Stomach (tissue), 9 donors: ENCODE results near the gene MYO9B. TPM values are rescaled to one million over a fixed set of nuclear protein-coding genes. Genes with fewer than 3 reads are reported as not detected.
A peak's percentile ranks its signal among the peaks of the same experiment; 100 is the strongest.

ENCODE experiments used
- DNase-seq, 2 donors: peaks; one replicate each; pipeline versions ENCODE4 v3.0.0 to v3.0.0-alpha.2; 2013 to 2019
- H3K27ac ChIP-seq, 5 donors: fragments of 200-600 bp in 4 of 5; sonication (generic) in 4 of 5; one replicate each; pipeline ENCODE4 v1.5.1; 2013 to 2019; ENCODE audit warnings: mild to moderate bottlenecking in 1 of 5, moderate library complexity in 1 of 5
- H3K27me3 ChIP-seq, 3 donors: fragments of 200-600 bp; sonication (generic); one replicate each; pipeline ENCODE4 v1.5.1; 2017 to 2019; ENCODE audit warnings: mixed run types in 1 of 3
- H3K36me3 ChIP-seq, 4 donors: fragments of 200-600 bp; sonication (generic); 1 replicate in 3 of 4; 2 replicates in 1 of 4; pipeline ENCODE4 v1.5.1; 2016 to 2019
- H3K4me1 ChIP-seq, 4 donors: fragments of 200-600 bp; sonication (generic); one replicate each; pipeline ENCODE4 v1.5.1; 2016 to 2019
- H3K4me3 ChIP-seq, 4 donors: fragments of 200-600 bp; sonication (generic) in 3 of 4; one replicate each; pipeline ENCODE4 v1.5.1; 2016 to 2019; ENCODE audit warnings: mild to moderate bottlenecking in 1 of 4
- H3K9me3 ChIP-seq, 4 donors: fragments of 200-600 bp; sonication (generic); one replicate each; pipeline ENCODE4 v1.5.1; 2016 to 2019
- EP300 ChIP-seq: sonication (generic); formaldehyde crosslinking; IDR thresholded peaks from one replicate; pipeline ENCODE4 v1.6.1; 2017; ENCODE audit warnings: antibody characterized with exemption
- POLR2A ChIP-seq, 4 donors: fragments of 450-650 bp; IDR thresholded peaks; one replicate each; pipeline ENCODE4 v1.6.1; 2016; ENCODE audit warnings: antibody characterized with exemption in 4 of 4, control low read depth in 2 of 4, mild to moderate bottlenecking in 1 of 4, moderate library complexity in 1 of 4
- POLR2AphosphoS5 ChIP-seq, 3 donors: sonication (generic); formaldehyde crosslinking; IDR thresholded peaks; one replicate each; pipeline ENCODE4 v1.6.1; 2016; ENCODE audit warnings: antibody characterized with exemption in 3 of 3
- WGBS, 5 donors: extraction: QIAGEN DNeasy Blood & Tissue Kit in 3 of 5; methylation state at CpG; one replicate each; pipeline versions ENCODE4 v1.1.5 to v1.1.7; 2013 to 2018; 5-methylcytosine and 5-hydroxymethylcytosine counted together
- intact Hi-C: fragments of 100-400 bp; cut with DNase I; formaldehyde crosslinking; loops from one replicate; pipeline ENCODE4 v1.15.1; 2023; ENCODE audit warnings: low total_unique reads
- polyA plus RNA-seq, 3 donors: library from polyadenylated mRNA; stranded (reverse); fragments of 200-250 nt; gene quantifications; one replicate each; pipeline ENCODE4 v1.2.3, GENCODE V29; 2013
- total RNA-seq, 5 donors: library from RNA; depleted of rRNA; stranded (reverse); fragments of >200 nt; gene quantifications; one replicate each; pipeline versions ENCODE4 v1.1.0 to v1.2.3, GENCODE V29; 2014 to 2016
- TF ChIP-seq, protein P1 (sequence below), 7 experiments: fragments of 450-650 bp in 4 of 7; fragments of 200-600 bp in 3 of 7; sonication (generic) in 3 of 7; IDR thresholded peaks; one replicate each; pipeline ENCODE4 v1.5.1; 2016 to 2019; ENCODE audit warnings: antibody characterized with exemption in 7 of 7, control low read depth in 2 of 7, mild to moderate bottlenecking in 1 of 7
- donor health status: healthy with polysubstance abuse.
- donor health status: Bipolar disorder and iron deficiency.
- donor health status: healthy.

The MYO9B gene
- total and polyA plus RNA-seq, 8 donors = 30.2 to 265 (median 62.5) TPM

DNA sequence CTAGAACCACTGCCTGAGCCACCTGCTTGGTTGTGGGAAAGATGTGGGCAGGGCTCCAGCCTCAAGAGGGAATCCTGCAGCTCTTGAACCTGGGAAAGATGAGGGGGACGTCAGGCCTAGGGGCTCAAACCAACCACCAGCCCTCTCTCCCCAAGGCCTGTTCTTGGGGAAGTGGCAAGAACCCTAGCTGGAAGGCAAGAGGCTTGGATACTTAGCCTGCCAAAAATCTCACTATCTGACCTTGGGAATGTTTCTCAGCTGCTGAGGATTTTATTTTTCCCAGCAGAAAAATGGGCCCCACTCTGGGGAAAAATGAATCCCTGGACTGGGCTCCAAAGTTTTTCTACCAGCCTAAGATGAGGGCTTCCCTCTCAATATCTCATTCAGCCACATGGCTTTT lies 184.4 kb downstream of the MYO9B start:
- intact Hi-C loops = no loop called here
- TF ChIP-seq POLR2A (IDR thresholded peaks at IDR 0.05) = no peak
- TF ChIP-seq EP300 = no peak
- no peak for TF ChIP-seq POLR2AphosphoS5 (IDR thresholded peaks at IDR 0.05)
- TF ChIP-seq, protein P1, sequence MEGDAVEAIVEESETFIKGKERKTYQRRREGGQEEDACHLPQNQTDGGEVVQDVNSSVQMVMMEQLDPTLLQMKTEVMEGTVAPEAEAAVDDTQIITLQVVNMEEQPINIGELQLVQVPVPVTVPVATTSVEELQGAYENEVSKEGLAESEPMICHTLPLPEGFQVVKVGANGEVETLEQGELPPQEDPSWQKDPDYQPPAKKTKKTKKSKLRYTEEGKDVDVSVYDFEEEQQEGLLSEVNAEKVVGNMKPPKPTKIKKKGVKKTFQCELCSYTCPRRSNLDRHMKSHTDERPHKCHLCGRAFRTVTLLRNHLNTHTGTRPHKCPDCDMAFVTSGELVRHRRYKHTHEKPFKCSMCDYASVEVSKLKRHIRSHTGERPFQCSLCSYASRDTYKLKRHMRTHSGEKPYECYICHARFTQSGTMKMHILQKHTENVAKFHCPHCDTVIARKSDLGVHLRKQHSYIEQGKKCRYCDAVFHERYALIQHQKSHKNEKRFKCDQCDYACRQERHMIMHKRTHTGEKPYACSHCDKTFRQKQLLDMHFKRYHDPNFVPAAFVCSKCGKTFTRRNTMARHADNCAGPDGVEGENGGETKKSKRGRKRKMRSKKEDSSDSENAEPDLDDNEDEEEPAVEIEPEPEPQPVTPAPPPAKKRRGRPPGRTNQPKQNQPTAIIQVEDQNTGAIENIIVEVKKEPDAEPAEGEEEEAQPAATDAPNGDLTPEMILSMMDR (IDR thresholded peaks at IDR 0.05) = no peak

DNA sequence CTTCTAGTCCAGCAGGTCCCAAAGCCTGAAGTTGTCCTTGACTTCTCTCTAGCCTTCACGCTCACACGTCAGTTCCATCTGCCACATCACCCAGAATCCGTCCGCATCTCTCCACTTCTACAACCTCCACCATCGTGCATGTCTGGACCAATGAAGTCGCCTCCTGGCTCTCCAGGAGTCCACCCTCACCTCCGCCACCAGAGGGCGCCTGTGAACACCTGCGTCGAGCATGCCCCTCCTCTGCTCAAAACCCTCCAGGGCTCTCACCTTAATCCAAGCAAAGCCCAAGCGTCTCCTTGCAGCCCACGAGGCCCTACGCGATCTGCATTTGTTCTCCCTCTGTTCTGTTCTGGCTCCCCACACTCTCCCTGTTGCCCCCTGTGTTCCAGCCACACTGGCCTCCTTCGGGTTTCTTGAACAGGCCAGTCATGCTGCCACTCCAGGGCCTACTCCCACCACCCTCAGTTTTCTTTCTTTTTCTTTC lies 185.3 kb downstream of the MYO9B start:
- 13 to 17% (median 15%) methylated on average over 15 of the region's 15 CpGs for WGBS, 5 donors
- Histone ChIP-seq H3K36me3 (no peaks in the 10 kb centered on the region), H3K9me3 (peaks cover 0 to 9% (median 4%) of the 10 kb centered on the region in 4 donors), H3K27me3 (no peaks in the 10 kb centered on the region), H3K27ac (no peak overlapping the region), H3K4me3 (no peak overlapping the region), H3K4me1 (peaks cover 0 to 5% (median 0%) of the 10 kb centered on the region in 4 donors)
- intact Hi-C loops = no loop called here
- peak; percentile 90 to 91 for DNase-seq
- TF ChIP-seq POLR2AphosphoS5 (IDR thresholded peaks at IDR 0.05) (peak in 2 of 3 donors; percentile 13 to 51), EP300 (no peak)
- TF ChIP-seq, protein P1 (IDR thresholded peaks at IDR 0.05) = peak in 5 of 7 experiments; percentile 90 to 93 (median 91)

More for the DNA sequence above, 184.4 kb downstream of the MYO9B start:
- H3K4me1 ChIP-seq = peaks cover 0 to 5% (median 0%) of the 10 kb centered on the region in 4 donors
- H3K36me3 ChIP-seq = no peaks in the 10 kb centered on the region
- H3K27me3 ChIP-seq = no peaks in the 10 kb centered on the region
- H3K27ac ChIP-seq = no peak overlapping the region
- WGBS, 5 donors = 56 to 68% (median 64%) methylated on average over 1 of the region's 1 CpG
- peaks cover 0 to 9% (median 4%) of the 10 kb centered on the region in 4 donors for H3K9me3 ChIP-seq
- no peak for DNase-seq
- no peak overlapping the region for H3K4me3 ChIP-seq

DNA sequence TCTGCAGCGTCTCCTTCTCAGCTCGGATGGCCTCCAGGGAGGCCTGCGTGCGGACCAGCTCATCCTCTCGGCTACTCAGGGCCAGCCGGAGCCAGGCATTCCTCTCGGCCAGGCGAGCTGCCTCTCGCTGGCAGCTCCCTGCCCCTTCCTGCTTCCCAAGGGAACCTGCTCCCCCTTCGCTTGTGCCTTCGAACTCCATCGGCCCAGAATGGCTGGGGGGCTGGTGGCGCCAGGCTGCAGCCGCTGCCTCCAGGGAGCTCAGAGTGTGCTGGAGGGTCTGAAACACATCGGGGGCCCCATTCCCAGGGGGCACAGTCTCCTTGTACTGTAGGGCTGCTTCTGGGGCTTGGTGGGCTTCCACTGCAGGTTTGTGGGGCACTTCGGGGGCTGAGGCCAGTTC lies 187.0 kb downstream of the MYO9B start:
- H3K36me3 ChIP-seq = no peaks in the 10 kb centered on the region
- peaks cover 0 to 9% (median 3%) of the 10 kb centered on the region in 4 donors for H3K4me1 ChIP-seq
- DNase-seq = no peak
- intact Hi-C loops = no loop called here
- WGBS, 5 donors = 65 to 85% (median 80%) methylated on average over 6 to 16 of the region's 16 CpGs
- TF ChIP-seq, protein P1 (IDR thresholded peaks at IDR 0.05) = no peak
- no peak for TF ChIP-seq POLR2A (IDR thresholded peaks at IDR 0.05)
- no peak for TF ChIP-seq EP300
- no peak for TF ChIP-seq POLR2AphosphoS5 (IDR thresholded peaks at IDR 0.05)
- no peaks in the 10 kb centered on the region for H3K27me3 ChIP-seq
- no peak overlapping the region for H3K27ac ChIP-seq
- H3K9me3 ChIP-seq = peaks cover 0 to 9% (median 4%) of the 10 kb centered on the region in 4 donors
- H3K4me3 ChIP-seq = peak overlapping the region in 1 of 4 donors; percentile 38

Other genes starting within 250 kb of the MYO9B start
- 100 to 1,000 TPM in 3 of 5 donors, 10 to 100 TPM in 2; 49.9 to 566 (median 123) TPM for gene SIN3B, start 246.4 kb upstream of the MYO9B start, total RNA-seq
- 10 to 100 TPM in 2 of 3 donors, 1 to 10 TPM in 1; 9.2 to 18.6 (median 14.9) TPM for gene SIN3B, start 246.4 kb upstream of the MYO9B start, polyA plus RNA-seq
- 1 to 10 TPM in 3 of 5 donors, under 1 TPM in 1, not detected in 1; 0.58 to 6.8 (median 2.8) TPM for gene F2RL3, start 186.8 kb upstream of the MYO9B start, total RNA-seq
- 1 to 10 TPM; 1.4 to 3.0 (median 1.8) TPM for gene F2RL3, start 186.8 kb upstream of the MYO9B start, polyA plus RNA-seq
- 100 to 1,000 TPM in 1 of 5 donors, 10 to 100 TPM in 3, under 1 TPM in 1; 0.43 to 221 (median 13.2) TPM for gene CPAMD8, start 49.0 kb upstream of the MYO9B start, total RNA-seq
- gene CPAMD8, start 49.0 kb upstream of the MYO9B start, polyA plus RNA-seq = 1 to 10 TPM; 2.1 to 6.6 (median 2.3) TPM
- 10 to 100 TPM in 1 of 5 donors, 1 to 10 TPM in 3, under 1 TPM in 1; 0.45 to 27.2 (median 8.3) TPM for gene HAUS8, start 325 bp upstream of the MYO9B start, total RNA-seq
- gene HAUS8, start 325 bp upstream of the MYO9B start, polyA plus RNA-seq = 10 to 100 TPM in 1 of 3 donors, 1 to 10 TPM in 2; 9.2 to 11.9 (median 9.4) TPM
- gene USE1, start 139.6 kb downstream of the MYO9B start, total RNA-seq = 100 to 1,000 TPM in 1 of 5 donors, 10 to 100 TPM in 3, not detected in 1; 16.2 to 113 (median 22.1) TPM
- gene USE1, start 139.6 kb downstream of the MYO9B start, polyA plus RNA-seq = 10 to 100 TPM; 55.3 to 68.6 (median 64.9) TPM
- 10 to 100 TPM in 1 of 5 donors, 1 to 10 TPM in 4; 4.7 to 13.0 (median 8.3) TPM for gene OCEL1, start 150.4 kb downstream of the MYO9B start, total RNA-seq
- 10 to 100 TPM; 25.9 to 43.2 (median 39.7) TPM for gene OCEL1, start 150.4 kb downstream of the MYO9B start, polyA plus RNA-seq
- 100 to 1,000 TPM in 1 of 5 donors, 10 to 100 TPM in 4; 35.3 to 641 (median 47.3) TPM for gene NR2F6, start 170.1 kb downstream of the MYO9B start, total RNA-seq
- gene NR2F6, start 170.1 kb downstream of the MYO9B start, polyA plus RNA-seq = 10 to 100 TPM; 34.4 to 57.9 (median 45.0) TPM
- gene USHBP1, start 189.0 kb downstream of the MYO9B start, total RNA-seq = 1 to 10 TPM in 3 of 5 donors, not detected in 2; 3.3 to 7.7 (median 4.5) TPM
- 1 to 10 TPM; 2.1 to 4.1 (median 3.5) TPM for gene USHBP1, start 189.0 kb downstream of the MYO9B start, polyA plus RNA-seq
- 100 to 1,000 TPM in 2 of 5 donors, 10 to 100 TPM in 3; 26.2 to 146 (median 59.7) TPM for gene BABAM1, start 191.7 kb downstream of the MYO9B start, total RNA-seq
- gene BABAM1, start 191.7 kb downstream of the MYO9B start, polyA plus RNA-seq = 10 to 100 TPM; 66.3 to 87.1 (median 79.9) TPM
- under 1 TPM in 1 of 5 donors, not detected in 4; 0.18 TPM for gene ANKLE1, start 206.1 kb downstream of the MYO9B start, total RNA-seq
- under 1 TPM in 1 of 3 donors, not detected in 2; 0.63 TPM for gene ANKLE1, start 206.1 kb downstream of the MYO9B start, polyA plus RNA-seq
- gene ABHD8, start 227.6 kb downstream of the MYO9B start, total RNA-seq = 10 to 100 TPM in 3 of 5 donors, 1 to 10 TPM in 2; 4.9 to 28.1 (median 15.2) TPM
- gene ABHD8, start 227.6 kb downstream of the MYO9B start, polyA plus RNA-seq = 10 to 100 TPM in 1 of 3 donors, 1 to 10 TPM in 2; 8.0 to 12.0 (median 9.8) TPM
- gene MRPL34, start 230.1 kb downstream of the MYO9B start, total RNA-seq = 100 to 1,000 TPM in 3 of 5 donors, 10 to 100 TPM in 1, 1 to 10 TPM in 1; 6.6 to 167 (median 142) TPM
- gene MRPL34, start 230.1 kb downstream of the MYO9B start, polyA plus RNA-seq = 100 to 1,000 TPM; 161 to 200 (median 192) TPM
- gene DDA1, start 233.8 kb downstream of the MYO9B start, total RNA-seq = 10 to 100 TPM in 4 of 5 donors, 1 to 10 TPM in 1; 2.2 to 56.0 (median 21.4) TPM
- gene DDA1, start 233.8 kb downstream of the MYO9B start, polyA plus RNA-seq = 10 to 100 TPM; 30.8 to 63.7 (median 48.1) TPM